H1 (cell line): ENCODE measurements around the gene CAMSAP1. TPM values are rescaled to one million over a fixed set of nuclear protein-coding genes. Genes with fewer than 3 reads are reported as not detected.

Experiments
- CTCF ChIA-PET: fragments of 300-600 bp; sonication (Branson Sonifier 250); formaldehyde crosslinking; loops from one replicate; lab custom pipeline; 2021; ENCODE audit not compliant: partially characterized antibody; lab: Charles Lee
- POLR2A ChIA-PET: fragments of 300-600 bp; sonication (Branson Sonifier 250); formaldehyde crosslinking; loops from one replicate; lab custom pipeline; 2021; ENCODE audit warnings: inconsistent platforms; ENCODE audit not compliant: partially characterized antibody; lab: Charles Lee
- DNase-seq, 2 experiments: peaks; one replicate each; pipeline versions ENCODE4 v3.0.0 to v3.0.0-alpha.2; 2010 to 2022; ENCODE audit warnings: low spot score in 2 of 2, low read depth in 1 of 2, mixed read lengths in 1 of 2
- FAIRE-seq: peaks from 2 replicates; lab custom pipeline; 2011; peaks lifted over from hg19 to GRCh38; lab: Jason Lieb, UNC
- H2AFZ ChIP-seq: 2 replicates; pipeline ENCODE4 v1.8.1; 2012; ENCODE audit warnings: low read length, inconsistent platforms
- H2AK5ac ChIP-seq: 2 replicates; pipeline ENCODE4 v1.6.1; 2013; ENCODE audit warnings: low read depth, low read length
- H2BK120ac ChIP-seq: replicated peaks from 2 replicates; pipeline ENCODE3; 2013; ENCODE audit warnings: low read depth, low read length, inconsistent platforms
- H2BK12ac ChIP-seq: 2 replicates; pipeline ENCODE4 v1.6.1; 2013; ENCODE audit warnings: low read depth, low read length
- H2BK15ac ChIP-seq: 2 replicates; pipeline ENCODE4 v1.6.1; 2013; ENCODE audit warnings: low read length
- H2BK20ac ChIP-seq: 2 replicates; pipeline ENCODE4 v1.6.1; 2013; ENCODE audit warnings: low read length
- H2BK5ac ChIP-seq: 2 replicates; pipeline ENCODE4 v1.6.1; 2013; ENCODE audit warnings: low read depth, low read length
- H3K14ac ChIP-seq: 2 replicates; pipeline ENCODE4 v1.6.1; 2013; ENCODE audit warnings: inconsistent platforms; ENCODE audit not compliant: insufficient read length
- H3K18ac ChIP-seq: 2 replicates; pipeline ENCODE4 v1.6.1; 2013; ENCODE audit warnings: low read length; ENCODE audit errors: extremely low read depth
- H3K23ac ChIP-seq: 2 replicates; pipeline ENCODE4 v1.6.1; 2013; ENCODE audit warnings: inconsistent platforms; ENCODE audit not compliant: insufficient read length
- H3K23me2 ChIP-seq: 2 replicates; pipeline ENCODE4 v1.6.1; 2013; ENCODE audit warnings: low read depth, low read length
- H3K27ac ChIP-seq: 2 replicates; pipeline ENCODE4 v1.6.1; 2011; ENCODE audit warnings: low read depth, low read length, inconsistent platforms
- H3K27me3 ChIP-seq, 4 experiments: replicated peaks in 1 of 4; 1 replicate in 1 of 4; 2 replicates in 3 of 4; pipeline versions ENCODE4 v1.6.1 to v1.8.1; 2011 to 2013; ENCODE audit warnings: low read length in 3 of 4, mild to moderate bottlenecking in 3 of 4, inconsistent platforms in 2 of 4, mixed read lengths in 2 of 4, moderate library complexity in 1 of 4; ENCODE audit not compliant: control insufficient read depth in 3 of 4, insufficient read depth in 3 of 4; ENCODE audit errors: extremely low read depth in 1 of 4
- H3K36me3 ChIP-seq, 4 experiments: 2 replicates each; pipeline versions ENCODE4 v1.6.1 to v1.8.1; 2011 to 2013; ENCODE audit warnings: mild to moderate bottlenecking in 4 of 4, low read length in 3 of 4, moderate library complexity in 2 of 4, control low read depth in 1 of 4, inconsistent platforms in 1 of 4; ENCODE audit not compliant: insufficient read depth in 4 of 4, control insufficient read depth in 2 of 4
- H3K4ac ChIP-seq: replicated peaks from 2 replicates; pipeline ENCODE3; 2013; ENCODE audit warnings: low read length, low read depth, mixed read lengths, inconsistent platforms; ENCODE audit not compliant: insufficient read length
- H3K4me1 ChIP-seq, 4 experiments: replicated peaks in 1 of 4; 1 replicate in 1 of 4; 2 replicates in 3 of 4; pipeline versions ENCODE4 v1.6.1 to v1.8.1; 2011 to 2013; ENCODE audit warnings: low read length in 3 of 4, inconsistent platforms in 2 of 4, mixed read lengths in 1 of 4; ENCODE audit not compliant: insufficient read depth in 4 of 4, control insufficient read depth in 3 of 4
- H3K4me2 ChIP-seq, 2 experiments: 2 replicates each; pipeline versions ENCODE4 v1.6.1 to v1.8.1; 2011 to 2013; ENCODE audit warnings: low read depth in 2 of 2, low read length in 2 of 2, control low read depth in 1 of 2, inconsistent platforms in 1 of 2, mild to moderate bottlenecking in 1 of 2; ENCODE audit not compliant: insufficient read depth in 1 of 2
- H3K4me3 ChIP-seq, 4 experiments: fragments of 200-600, 300-600 bp in 1 of 4; sonication (generic), shearing (Covaris generic), sonication (Bioruptor Twin) in 1 of 4; 2 replicates each; pipeline versions ENCODE4 v1.5.1 to v1.8.1; 2011 to 2016; ENCODE audit warnings: low read length in 4 of 4, low read depth in 3 of 4, control low read depth in 2 of 4, inconsistent platforms in 2 of 4, mild to moderate bottlenecking in 2 of 4, mixed read lengths in 1 of 4, moderate library complexity in 1 of 4; ENCODE audit not compliant: insufficient read depth in 2 of 4; ENCODE audit errors: extremely low read depth in 1 of 4
- H3K56ac ChIP-seq: replicated peaks from 2 replicates; pipeline ENCODE3; 2013; ENCODE audit warnings: low read depth, mild to moderate bottlenecking, mixed read lengths, low read length, inconsistent platforms; ENCODE audit not compliant: insufficient read length
- H3K79me1 ChIP-seq: 2 replicates; pipeline ENCODE4 v1.6.1; 2013; ENCODE audit warnings: low read depth, low read length, control low read depth
- H3K79me2 ChIP-seq, 2 experiments: 2 replicates each; pipeline versions ENCODE4 v1.6.1 to v1.8.1; 2012 to 2013; ENCODE audit warnings: low read length in 2 of 2, mild to moderate bottlenecking in 2 of 2, inconsistent platforms in 1 of 2; ENCODE audit not compliant: insufficient read depth in 2 of 2, control insufficient read depth in 1 of 2
- H3K9ac ChIP-seq, 4 experiments: replicated peaks in 1 of 4; 1 replicate in 1 of 4; 2 replicates in 3 of 4; pipeline versions ENCODE4 v1.6.1 to v1.8.1; 2011 to 2013; ENCODE audit warnings: low read depth in 3 of 4, low read length in 3 of 4, control low read depth in 2 of 4, mild to moderate bottlenecking in 2 of 4, moderate library complexity in 2 of 4, inconsistent platforms in 1 of 4; ENCODE audit errors: extremely low read depth in 1 of 4
- H3K9me3 ChIP-seq, 2 experiments: 2 replicates each; pipeline versions ENCODE4 v1.6.1 to v1.8.1; 2012 to 2013; ENCODE audit warnings: mild to moderate bottlenecking in 2 of 2, moderate library complexity in 2 of 2, control low read depth in 1 of 2, inconsistent platforms in 1 of 2, low read depth in 1 of 2, low read length in 1 of 2, mixed read lengths in 1 of 2; ENCODE audit not compliant: insufficient read depth in 2 of 2
- H4K20me1 ChIP-seq, 2 experiments: replicated peaks in 1 of 2; 2 replicates each; pipeline versions ENCODE3 to v1.8.1; 2011 to 2013; ENCODE audit warnings: inconsistent platforms in 2 of 2, low read length in 2 of 2, mild to moderate bottlenecking in 1 of 2; ENCODE audit not compliant: insufficient read depth in 2 of 2, control insufficient read depth in 1 of 2
- H4K5ac ChIP-seq: 2 replicates; pipeline ENCODE4 v1.6.1; 2013; ENCODE audit warnings: low read length, low read depth, mixed read lengths, inconsistent platforms; ENCODE audit not compliant: insufficient read length
- H4K8ac ChIP-seq: 2 replicates; pipeline ENCODE4 v1.8.0; 2013; ENCODE audit warnings: mild to moderate bottlenecking, moderate library complexity, low read length, inconsistent platforms; ENCODE audit not compliant: insufficient read depth; ENCODE audit errors: extremely low read depth
- H4K91ac ChIP-seq: replicated peaks from 2 replicates; pipeline ENCODE3; 2013; ENCODE audit warnings: low read length, mixed read lengths, inconsistent platforms; ENCODE audit not compliant: insufficient read length
- ASH2L ChIP-seq: fragments of 200-600, 300-600 bp; sonication (generic); IDR thresholded peaks from one replicate; pipeline ENCODE4 v1.7.1; 2017; ENCODE audit warnings: low read length
- MAX ChIP-seq: IDR thresholded peaks from 2 replicates; pipeline ENCODE4 v1.6.1; 2012; ENCODE audit warnings: inconsistent platforms
- RBBP5 ChIP-seq: IDR thresholded peaks from 2 replicates; pipeline ENCODE4 v1.7.1; 2012; ENCODE audit warnings: low read depth, mild to moderate bottlenecking, inconsistent platforms, low read length, moderate library complexity, borderline replicate concordance
- WGBS, 2 experiments: shearing (Covaris generic) in 1 of 2; methylation state at CpG; one replicate each; pipeline versions ENCODE4 v1.1.6 to v1.1.7; 2013 to 2015; ENCODE audit warnings: low lambda C conversion rate in 2 of 2, mixed read lengths in 2 of 2, inconsistent platforms in 1 of 2, low coverage in 1 of 2, missing lambda C conversion rate in 1 of 2; ENCODE audit not compliant: insufficient replicate concordance in 2 of 2, insufficient coverage in 1 of 2, insufficient read length in 1 of 2; ENCODE audit errors: extremely low coverage in 1 of 2, missing lambda C conversion rate in 1 of 2; 5-methylcytosine and 5-hydroxymethylcytosine counted together
- long read RNA-seq, 2 experiments: library from RNA in 1 of 2; library from capped mRNA in 1 of 2; stranded (forward); transcript quantifications; one replicate each; pipeline ENCODE4 v2.0.0, GENCODE V29; 2021; ENCODE audit warnings: inconsistent platforms in 1 of 2
- polyA minus RNA-seq, 3 experiments: library from RNA; depleted of rRNA, polyadenylated mRNA; stranded (reverse); fragments of >200 nt; gene quantifications; 1 replicate in 2 of 3; 2 replicates in 1 of 3; pipeline ENCODE4 v1.2.3, GENCODE V29; 2011
- polyA plus RNA-seq, 7 experiments: library from polyadenylated mRNA; depleted of rRNA in 3 of 7; stranded (reverse) in 5 of 7; unstranded in 2 of 7; fragments of >200 nt in 5 of 7; fragments of 200-250 nt in 2 of 7; gene quantifications; 1 replicate in 5 of 7; 2 replicates in 1 of 7; 4 replicates in 1 of 7; pipeline versions ENCODE4 v1.2.1 to v1.2.3, GENCODE V29; 2011 to 2013; ENCODE audit warnings: missing spikeins in 2 of 7, mixed read lengths in 2 of 7
- total RNA-seq: library from RNA; stranded (reverse); fragmentation: NEBNext Ultra II Directional; extraction: Animal tissue kit (Norgen Biotek cat#: 25700); gene quantifications from 2 replicates; pipeline ENCODE4 v1.2.1, GENCODE V29; 2021

CAMSAP1 gene, protein sequence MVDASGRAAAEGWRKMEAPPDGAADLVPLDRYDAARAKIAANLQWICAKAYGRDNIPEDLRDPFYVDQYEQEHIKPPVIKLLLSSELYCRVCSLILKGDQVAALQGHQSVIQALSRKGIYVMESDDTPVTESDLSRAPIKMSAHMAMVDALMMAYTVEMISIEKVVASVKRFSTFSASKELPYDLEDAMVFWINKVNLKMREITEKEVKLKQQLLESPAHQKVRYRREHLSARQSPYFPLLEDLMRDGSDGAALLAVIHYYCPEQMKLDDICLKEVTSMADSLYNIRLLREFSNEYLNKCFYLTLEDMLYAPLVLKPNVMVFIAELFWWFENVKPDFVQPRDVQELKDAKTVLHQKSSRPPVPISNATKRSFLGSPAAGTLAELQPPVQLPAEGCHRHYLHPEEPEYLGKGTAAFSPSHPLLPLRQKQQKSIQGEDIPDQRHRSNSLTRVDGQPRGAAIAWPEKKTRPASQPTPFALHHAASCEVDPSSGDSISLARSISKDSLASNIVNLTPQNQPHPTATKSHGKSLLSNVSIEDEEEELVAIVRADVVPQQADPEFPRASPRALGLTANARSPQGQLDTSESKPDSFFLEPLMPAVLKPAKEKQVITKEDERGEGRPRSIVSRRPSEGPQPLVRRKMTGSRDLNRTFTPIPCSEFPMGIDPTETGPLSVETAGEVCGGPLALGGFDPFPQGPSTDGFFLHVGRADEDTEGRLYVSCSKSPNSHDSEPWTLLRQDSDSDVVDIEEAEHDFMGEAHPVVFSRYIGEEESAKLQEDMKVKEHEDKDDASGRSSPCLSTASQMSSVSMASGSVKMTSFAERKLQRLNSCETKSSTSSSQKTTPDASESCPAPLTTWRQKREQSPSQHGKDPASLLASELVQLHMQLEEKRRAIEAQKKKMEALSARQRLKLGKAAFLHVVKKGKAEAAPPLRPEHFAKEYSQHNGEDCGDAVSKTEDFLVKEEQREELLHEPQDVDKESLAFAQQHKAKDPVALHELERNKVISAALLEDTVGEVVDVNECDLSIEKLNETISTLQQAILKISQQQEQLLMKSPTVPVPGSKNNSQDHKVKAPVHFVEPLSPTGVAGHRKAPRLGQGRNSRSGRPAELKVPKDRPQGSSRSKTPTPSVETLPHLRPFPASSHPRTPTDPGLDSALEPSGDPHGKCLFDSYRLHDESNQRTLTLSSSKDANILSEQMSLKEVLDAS (N-terminal part only)
- total RNA-seq (43.1 and 44.0 TPM in 2 replicates), polyA plus RNA-seq (2011; rRNA removed) (13.4 and 14.4 TPM in 2 replicates), polyA minus RNA-seq (2011; rRNA and poly(A)+ RNA removed) (29.0 and 30.8 TPM in 2 replicates)
- polyA plus RNA-seq (2011; cell fraction: cytosol; rRNA removed), result 10.7 TPM
- polyA plus RNA-seq (2011; cell fraction: nucleus; rRNA removed), result 29.4 TPM
- 18.7 to 25.2 TPM (median 22.4 TPM) in 4 replicates for polyA plus RNA-seq (2012, experiment 1 of 2)
- polyA plus RNA-seq (2012, experiment 2 of 2), result 5.8 TPM
- polyA plus RNA-seq (2013, experiment 1 of 2), result 19.1 TPM
- 17.7 TPM for polyA plus RNA-seq (2013, experiment 2 of 2)
- polyA minus RNA-seq (2011; cell fraction: cytosol; rRNA and poly(A)+ RNA removed), result 64.3 TPM
- 31.5 TPM for polyA minus RNA-seq (2011; cell fraction: nucleus; rRNA and poly(A)+ RNA removed)
- long read RNA-seq, experiment 1, partial matches to known transcripts, result 7 of 25 reads
- long read RNA-seq, experiment 1, other reads (novel, unspliced or antisense), result 18 of 25 reads
- long read RNA-seq, experiment 2, partial matches to known transcripts, result 0 of 3 reads
- long read RNA-seq, experiment 2, other reads (novel, unspliced or antisense), result 3 of 3 reads

DNA sequence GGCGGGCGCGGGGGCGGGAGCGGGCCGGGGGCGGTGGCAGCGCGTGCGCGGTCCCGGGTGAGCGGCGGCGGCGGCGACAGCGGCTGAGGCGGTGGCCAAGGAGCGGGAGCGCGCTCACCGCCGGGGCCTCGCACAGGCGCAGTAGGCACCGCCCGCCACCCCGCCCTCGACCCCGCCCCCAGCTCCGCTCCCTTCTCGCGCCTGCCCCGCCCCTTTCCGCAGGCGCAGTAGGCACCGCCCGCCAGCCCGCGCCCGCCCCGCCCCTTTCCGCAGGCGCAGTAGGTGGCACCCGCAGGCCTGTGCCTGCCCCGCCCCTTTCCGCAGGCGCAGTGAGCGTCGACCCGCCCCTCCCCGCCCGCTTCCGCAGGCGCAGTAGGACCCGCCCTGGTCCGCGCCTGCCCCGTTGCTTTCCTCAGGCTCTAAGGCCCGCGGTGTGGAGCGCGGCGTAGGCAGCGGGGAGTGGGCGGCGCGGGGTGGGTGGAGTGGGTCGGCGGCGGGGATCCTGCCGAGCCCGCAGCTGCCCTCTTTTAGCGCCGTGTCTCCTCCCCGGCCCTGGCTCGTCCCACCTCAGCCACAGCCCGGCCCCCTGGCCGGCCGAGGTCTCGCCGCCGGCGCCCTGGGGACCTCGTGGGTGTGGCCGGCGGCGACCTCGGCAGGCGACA, at the start of gene CAMSAP1:
Gene CAMSAP1, minus strand, starts transcription at position 116 of the 662 bp plus-strand sequence. CDS start 387 bp downstream, outside the sequence.
- Histone ChIP-seq H3K9me3 (no peaks in the 10 kb centered on the region; a peak in 1 of 4 replicates), H3K4me2 (peak within 1 kb of the TSS; percentile 82 to 84), H4K5ac (no peak within 1 kb of the TSS), H3K79me2 (peaks cover 34 to 51% of the 10 kb centered on the region in 2 experiments), H2BK15ac (no peak within 1 kb of the TSS), H4K8ac (peak within 1 kb of the TSS; percentile 89; the same call in 1 of the 2 replicates), H4K20me1 (peaks cover 10 to 25% of the 10 kb centered on the region in 2 experiments), H3K9ac (peak within 1 kb of the TSS; percentile 59 to 88 (median 74)), H4K91ac (no peak within 1 kb of the TSS), H3K27ac (peak within 1 kb of the TSS; percentile 67; the same call in 1 of the 2 replicates), H2BK120ac (no peak within 1 kb of the TSS), H3K4ac (no peak within 1 kb of the TSS), H2BK5ac (no peak within 1 kb of the TSS), H2BK20ac (no peak within 1 kb of the TSS), H3K14ac (no peak within 1 kb of the TSS), H2AK5ac (no peak within 1 kb of the TSS), H3K18ac (peak within 1 kb of the TSS; percentile 71), H3K23me2 (peaks cover 3% of the 10 kb centered on the region), H2BK12ac (no peak within 1 kb of the TSS), H3K36me3 (peaks cover 0 to 12% (median 5%) of the 10 kb centered on the region in 4 experiments; a peak in 4 of 8 replicates), H3K4me1 (peaks cover 12 to 15% (median 14%) of the 10 kb centered on the region in 4 experiments), H2AFZ (no peak within 1 kb of the TSS), H3K27me3 (peaks cover 0 to 4% (median 1%) of the 10 kb centered on the region in 4 experiments; a peak in 3 of 7 replicates), H3K23ac (no peak within 1 kb of the TSS), H3K4me3 (peak within 1 kb of the TSS; percentile 68 to 93 (median 80)), H3K56ac (peak within 1 kb of the TSS; percentile 69), H3K79me1 (peaks cover 13% of the 10 kb centered on the region)
- DNase-seq (peak; percentile 70 to 94), FAIRE-seq (no peak)
- ChIA-PET POLR2A (interaction anchor here (0.7 to 0.9 kb wide), 2 partner anchors 9 to 14 kb away, joined by 3 to 4 read pairs; no protein-coding TSS in a partner anchor), CTCF (no interaction called here)
- 3% methylated on average over 14 of the region's 91 CpGs; no CpG with 5 or more reads in 1 of the 2 experiments for WGBS, 2 experiments
- TF ChIP-seq RBBP5 (peak; percentile 77; the same call in 1 of the 2 replicates), ASH2L (peak; percentile 69), MAX (peak; percentile 24; the same call in 1 of the 2 replicates)
